GM12864 (cell line): ENCODE data around the gene RAPGEF4.

Source experiments
- DNase-seq: peaks from one replicate; pipeline ENCODE4 v3.0.0-alpha.2; 2011; ENCODE audit warnings: low read depth
- H3K4me3 ChIP-seq: 2 replicates; pipeline ENCODE4 v1.5.1; 2011; ENCODE audit warnings: mild to moderate bottlenecking, low read depth, low read length, control low read depth
- TF ChIP-seq, protein P1 (sequence below): IDR thresholded peaks from 2 replicates; pipeline ENCODE4 v1.5.1; 2011; ENCODE audit warnings: low read depth, mild to moderate bottlenecking, moderate library complexity, low read length, control low read depth, inconsistent platforms; ENCODE audit errors: missing control alignments

The RAPGEF4 gene

DNA sequence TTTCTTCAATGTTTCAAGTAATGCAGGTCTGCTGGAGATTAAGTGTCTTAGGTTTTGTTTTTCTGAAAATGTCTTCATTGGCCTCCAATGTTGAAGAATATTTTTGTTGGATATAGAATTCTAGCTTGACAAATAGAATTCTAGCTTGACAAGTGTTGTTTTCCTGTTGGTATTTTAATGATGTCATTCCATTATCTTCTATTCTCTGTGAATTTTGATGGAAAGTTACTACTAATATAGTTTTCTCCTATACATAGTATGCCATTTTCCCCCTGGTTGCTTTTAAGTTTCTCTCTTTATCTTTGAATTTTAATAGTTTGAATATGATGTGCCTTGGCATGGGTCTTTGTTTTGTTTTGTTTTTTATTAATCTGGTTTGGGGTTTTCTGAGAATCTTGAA lies 119.9 kb downstream of the RAPGEF4 start:
- TF ChIP-seq, protein P1, sequence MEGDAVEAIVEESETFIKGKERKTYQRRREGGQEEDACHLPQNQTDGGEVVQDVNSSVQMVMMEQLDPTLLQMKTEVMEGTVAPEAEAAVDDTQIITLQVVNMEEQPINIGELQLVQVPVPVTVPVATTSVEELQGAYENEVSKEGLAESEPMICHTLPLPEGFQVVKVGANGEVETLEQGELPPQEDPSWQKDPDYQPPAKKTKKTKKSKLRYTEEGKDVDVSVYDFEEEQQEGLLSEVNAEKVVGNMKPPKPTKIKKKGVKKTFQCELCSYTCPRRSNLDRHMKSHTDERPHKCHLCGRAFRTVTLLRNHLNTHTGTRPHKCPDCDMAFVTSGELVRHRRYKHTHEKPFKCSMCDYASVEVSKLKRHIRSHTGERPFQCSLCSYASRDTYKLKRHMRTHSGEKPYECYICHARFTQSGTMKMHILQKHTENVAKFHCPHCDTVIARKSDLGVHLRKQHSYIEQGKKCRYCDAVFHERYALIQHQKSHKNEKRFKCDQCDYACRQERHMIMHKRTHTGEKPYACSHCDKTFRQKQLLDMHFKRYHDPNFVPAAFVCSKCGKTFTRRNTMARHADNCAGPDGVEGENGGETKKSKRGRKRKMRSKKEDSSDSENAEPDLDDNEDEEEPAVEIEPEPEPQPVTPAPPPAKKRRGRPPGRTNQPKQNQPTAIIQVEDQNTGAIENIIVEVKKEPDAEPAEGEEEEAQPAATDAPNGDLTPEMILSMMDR: no peak
- DNase-seq: no peak
- no peak overlapping the region for H3K4me3 ChIP-seq

DNA sequence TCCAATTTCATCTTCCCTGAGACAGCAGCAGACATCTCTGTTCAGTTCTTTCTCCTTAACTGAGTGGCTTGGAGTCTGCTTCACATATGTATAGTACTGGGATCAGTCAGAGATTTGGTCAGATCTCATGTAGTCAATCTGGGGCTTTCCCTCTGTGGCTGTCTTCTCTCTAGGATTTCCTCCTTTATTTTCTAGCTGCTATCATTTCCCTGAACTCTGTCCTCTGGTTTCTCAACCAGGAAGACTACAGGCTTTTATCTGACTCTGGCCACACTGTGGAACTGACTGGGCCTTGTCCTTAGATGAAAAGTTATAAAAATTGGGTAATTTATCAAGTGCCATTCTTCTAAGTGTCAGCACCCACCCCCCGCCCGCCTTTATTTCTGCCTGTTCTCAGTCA lies 121.0 kb downstream of the RAPGEF4 start:
- TF ChIP-seq, protein P1: no peak
- DNase-seq: no peak
- no peak overlapping the region for H3K4me3 ChIP-seq

DNA sequence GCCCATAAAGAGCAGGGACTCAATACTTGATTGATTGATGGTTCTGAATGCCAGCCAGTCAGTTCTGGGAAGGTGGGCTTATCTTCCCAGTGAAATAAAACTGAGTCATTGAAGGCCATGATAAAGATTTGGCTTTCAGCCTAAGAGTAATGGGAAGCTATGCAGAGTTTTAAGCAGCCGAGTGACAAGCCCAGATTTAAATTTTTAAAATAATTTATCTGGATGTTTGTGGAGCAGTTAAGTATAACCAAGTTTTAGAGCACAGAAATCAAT lies 122.8 kb downstream of the RAPGEF4 start:
- H3K4me3 ChIP-seq: no peak overlapping the region
- TF ChIP-seq, protein P1: no peak
- DNase-seq: no peak

DNA sequence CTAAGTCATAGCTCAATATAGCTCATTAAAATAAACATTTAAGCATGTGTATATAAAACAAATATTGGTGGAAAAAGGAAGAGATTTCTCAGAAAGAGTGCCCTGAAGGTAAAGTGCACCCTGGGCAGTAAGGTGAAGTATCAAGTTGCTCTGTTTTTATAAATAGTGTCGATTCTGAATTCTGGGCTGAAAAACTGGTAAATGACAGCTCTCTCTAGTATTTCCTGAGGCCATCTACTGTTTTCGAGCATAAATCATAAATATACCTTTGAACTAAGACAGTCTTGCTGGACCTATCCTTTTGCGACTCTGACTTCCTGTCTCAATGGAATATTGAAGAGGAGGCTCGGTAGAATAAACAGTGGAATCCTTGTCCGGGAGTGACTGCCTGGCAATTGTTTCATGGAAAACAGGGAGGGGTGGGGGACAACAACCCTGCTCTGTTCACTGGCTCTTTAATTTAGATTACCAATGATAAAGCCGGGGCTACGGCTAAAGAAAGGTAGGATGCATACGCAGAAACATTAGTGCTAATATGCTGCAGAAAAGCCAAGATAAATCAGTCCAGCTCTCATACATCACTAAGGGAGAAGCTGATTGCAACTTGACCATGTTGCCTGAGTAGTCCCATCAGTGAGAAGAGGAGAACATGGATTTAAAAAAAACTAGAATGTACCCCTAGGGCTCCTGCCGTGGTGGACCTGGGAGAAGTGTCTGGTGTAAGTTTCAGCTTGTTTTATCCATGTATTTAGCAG lies 124.1 kb downstream of the RAPGEF4 start:
- no peak for DNase-seq
- TF ChIP-seq, protein P1: no peak
- H3K4me3 ChIP-seq: no peak overlapping the region

DNA sequence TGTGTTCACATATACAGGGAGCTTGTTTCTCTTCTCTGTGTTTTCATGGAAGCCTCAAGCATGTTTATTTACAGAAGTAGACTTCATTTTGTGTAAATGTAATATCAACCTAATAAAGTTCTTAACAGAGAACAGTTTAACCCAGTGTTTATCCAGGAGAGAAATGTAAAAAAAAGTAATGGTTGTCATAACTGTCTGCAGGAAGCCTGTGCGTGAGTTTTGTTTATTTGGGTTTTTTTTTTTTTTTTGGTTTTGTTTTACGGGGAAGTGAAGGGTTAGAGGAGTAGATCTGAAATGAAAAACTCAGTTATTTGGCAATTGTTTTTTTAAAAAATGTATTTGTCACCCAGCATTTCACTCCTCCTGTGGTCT lies 124.7 kb downstream of the RAPGEF4 start:
- no peak for DNase-seq
- H3K4me3 ChIP-seq: no peak overlapping the region
- TF ChIP-seq, protein P1: no peak

DNA sequence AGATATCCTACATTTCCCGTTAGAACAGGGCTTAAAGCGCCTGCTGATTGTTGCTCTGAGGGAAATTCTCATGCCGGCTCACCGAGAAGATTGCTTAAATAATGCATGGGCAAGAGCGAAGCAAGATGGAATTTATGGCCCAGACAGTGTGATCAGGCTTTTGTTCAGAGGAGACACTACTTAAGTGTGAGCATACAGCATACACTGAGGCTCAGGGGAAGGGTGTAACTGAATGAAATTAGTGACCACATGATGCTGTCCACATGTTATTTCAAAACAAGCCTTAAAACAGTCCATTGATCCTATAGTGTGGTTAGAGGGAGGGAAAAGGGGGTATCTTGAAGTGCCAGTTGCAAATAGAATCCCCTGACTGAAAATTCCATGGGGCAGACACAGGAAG lies 125.5 kb downstream of the RAPGEF4 start:
- TF ChIP-seq, protein P1: no peak
- H3K4me3 ChIP-seq: no peak overlapping the region
- DNase-seq: no peak
